CD4-positive, alpha-beta T cell (primary cell): ENCODE measurements around the gene PKP1. TPM values are rescaled to one million over a fixed set of nuclear protein-coding genes. Genes with fewer than 3 reads are reported as not detected.

Experiments
- ATAC-seq: fragments of 200-7000 bp; cut with Tn5 transposase; one replicate; pipeline ENCODE4 v1.10.0; 2022; ENCODE audit warnings: mild to moderate bottlenecking; ENCODE audit not compliant: poor library complexity
- CTCF ChIA-PET: fragments of 350-600 bp; sonication (Branson Sonifier 250); formaldehyde crosslinking; loops from one replicate; lab custom pipeline; 2021; ENCODE audit warnings: antibody characterized with exemption, inconsistent platforms; lab: Charles Lee
- POLR2A ChIA-PET: fragments of 350-600 bp; sonication (Branson Sonifier 250); formaldehyde crosslinking; loops from one replicate; lab custom pipeline; 2021; ENCODE audit warnings: antibody characterized with exemption, inconsistent platforms; lab: Charles Lee
- DNase-seq, 14 experiments: peaks; one replicate each; pipeline ENCODE4 v3.0.0-alpha.2; 2013 to 2020; ENCODE audit warnings: mixed read lengths in 2 of 14
- H3K27ac ChIP-seq, 2 donors: one replicate each; pipeline versions ENCODE4 v1.5.1 to v1.7.0; 2013; ENCODE audit warnings: low read length in 2 of 2, low read depth in 1 of 2, mild to moderate bottlenecking in 1 of 2
- H3K27me3 ChIP-seq, 2 experiments: 1 replicate in 1 of 2; 2 replicates in 1 of 2; pipeline versions ENCODE4 v1.6.1 to v1.7.0; 2013; ENCODE audit warnings: low read length in 2 of 2, control low read depth in 1 of 2, mild to moderate bottlenecking in 1 of 2, moderate library complexity in 1 of 2; ENCODE audit not compliant: insufficient read depth in 2 of 2, control insufficient read depth in 1 of 2
- H3K36me3 ChIP-seq: one replicate; pipeline ENCODE4 v1.6.1; 2013; ENCODE audit warnings: low read length, control low read depth; ENCODE audit not compliant: insufficient read depth
- H3K4me1 ChIP-seq: one replicate; pipeline ENCODE4 v1.6.1; 2013; ENCODE audit warnings: low read length, control low read depth; ENCODE audit not compliant: insufficient read depth
- H3K4me3 ChIP-seq: one replicate; pipeline ENCODE4 v1.5.1; 2013; ENCODE audit warnings: mild to moderate bottlenecking, low read length, moderate library complexity
- H3K9me3 ChIP-seq, 2 experiments: 1 replicate in 1 of 2; 2 replicates in 1 of 2; pipeline versions ENCODE4 v1.6.1 to v1.7.0; 2013; ENCODE audit warnings: low read length in 2 of 2, mild to moderate bottlenecking in 2 of 2, control low read depth in 1 of 2, moderate library complexity in 1 of 2; ENCODE audit not compliant: control insufficient read depth in 1 of 2, insufficient read depth in 1 of 2
- H3K27ac Mint-ChIP-seq: one replicate; pipeline ENCODE4 v1.8.0; 2020; ENCODE audit warnings: mixed read lengths
- H3K27me3 Mint-ChIP-seq: one replicate; pipeline ENCODE4 v1.8.0; 2021; ENCODE audit warnings: mixed read lengths
- H3K36me3 Mint-ChIP-seq: one replicate; pipeline ENCODE4 v1.8.0; 2021; ENCODE audit warnings: low read depth, mixed read lengths
- H3K4me1 Mint-ChIP-seq: one replicate; pipeline ENCODE4 v1.8.0; 2021; ENCODE audit warnings: low read depth, mixed read lengths
- H3K4me3 Mint-ChIP-seq: one replicate; pipeline ENCODE4 v1.8.0; 2020; ENCODE audit warnings: mild to moderate bottlenecking, mixed read lengths
- H3K9me3 Mint-ChIP-seq: one replicate; pipeline ENCODE4 v1.8.0; 2020; ENCODE audit warnings: mixed read lengths
- CTCF ChIP-seq: fragments of 200-600 bp; IDR thresholded peaks from one replicate; pipeline ENCODE4 v1.8.0; 2022; ENCODE audit warnings: antibody characterized with exemption, mild to moderate bottlenecking
- intact Hi-C, 2 experiments: fragments of 100-400 bp; cut with DNase I in 1 of 2; cut with micrococcal nuclease in 1 of 2; formaldehyde crosslinking; loops; one replicate each; pipeline versions ENCODE4 v1.15.1 to v1.9.0; 2023 to 2025; cut with DNase I, micrococcal nuclease
- total RNA-seq, 174 experiments: library from RNA in 2 of 174; stranded (reverse) in 2 of 174; gene quantifications; one replicate each; pipeline ENCODE4 v1.2.3 and lab custom pipeline; 2021 to 2026

The PKP1 gene
- total RNA-seq, 2 experiments from 2014 or later, result not detected

GRCh38 chr1:201316556-201316955, 33.2 kb downstream of the PKP1 start:
- ChIA-PET CTCF (no interaction called here), POLR2A (no interaction called here)
- ATAC-seq (no peak), DNase-seq (no peak)
- Mint-ChIP-seq H3K36me3 (no peaks in the 10 kb centered on the region), H3K27ac (no peak overlapping the region), H3K9me3 (no peaks in the 10 kb centered on the region), H3K4me1 (no peaks in the 10 kb centered on the region), H3K27me3 (peaks cover 10% of the 10 kb centered on the region), H3K4me3 (no peak overlapping the region)
- peaks cover 0 to 4% of the 10 kb centered on the region in 2 experiments for H3K9me3 ChIP-seq
- intact Hi-C loops, result no loop called here
- H3K36me3 ChIP-seq, result no peaks in the 10 kb centered on the region
- no peak for TF ChIP-seq CTCF
- no peak overlapping the region for H3K27ac ChIP-seq
- H3K4me3 ChIP-seq, result no peak overlapping the region
- no peaks in the 10 kb centered on the region for H3K4me1 ChIP-seq
- H3K27me3 ChIP-seq, result no peaks in the 10 kb centered on the region

GRCh38 chr1:201317551-201317950, 34.2 kb downstream of the PKP1 start:
- H3K27ac ChIP-seq, result no peak overlapping the region
- ChIA-PET CTCF (no interaction called here), POLR2A (no interaction called here)
- no peaks in the 10 kb centered on the region for H3K36me3 ChIP-seq
- peaks cover 0 to 4% of the 10 kb centered on the region in 2 experiments for H3K9me3 ChIP-seq
- no peak overlapping the region for H3K4me3 Mint-ChIP-seq
- H3K27me3 ChIP-seq, result no peaks in the 10 kb centered on the region
- no peaks in the 10 kb centered on the region for H3K36me3 Mint-ChIP-seq
- H3K27me3 Mint-ChIP-seq, result peaks cover 4% of the 10 kb centered on the region
- no peaks in the 10 kb centered on the region for H3K4me1 Mint-ChIP-seq
- no peak for DNase-seq
- no peak overlapping the region for H3K27ac Mint-ChIP-seq
- no peaks in the 10 kb centered on the region for H3K9me3 Mint-ChIP-seq
- no peak for ATAC-seq
- intact Hi-C loops, result no loop called here
- TF ChIP-seq CTCF, result no peak
- no peaks in the 10 kb centered on the region for H3K4me1 ChIP-seq
- no peak overlapping the region for H3K4me3 ChIP-seq

- CTCF ChIA-PET, result no interaction called here
- H3K27me3 Mint-ChIP-seq, result no peaks in the 10 kb centered on the region
Observed at GRCh38 chr1:201318504-201319340, 35.4 kb downstream of the PKP1 start.

More at GRCh38 chr1:201318504-201319340, 35.4 kb downstream of the PKP1 start:
- Histone ChIP-seq H3K4me3 (no peak overlapping the region), H3K27me3 (no peaks in the 10 kb centered on the region), H3K9me3 (peaks cover 0 to 4% of the 10 kb centered on the region in 2 experiments), H3K36me3 (no peaks in the 10 kb centered on the region), H3K27ac (no peak overlapping the region), H3K4me1 (no peaks in the 10 kb centered on the region)
- TF ChIP-seq CTCF, result no peak
- Mint-ChIP-seq H3K4me3 (no peak overlapping the region), H3K27ac (no peak overlapping the region), H3K4me1 (no peaks in the 10 kb centered on the region), H3K9me3 (no peaks in the 10 kb centered on the region), H3K36me3 (no peaks in the 10 kb centered on the region)
- POLR2A ChIA-PET, result no interaction called here
- no peak for ATAC-seq
- DNase-seq, result no peak
- intact Hi-C loops, result no loop called here
